IMR-90 (cell line): ENCODE results near the gene HMOX1. TPM values are rescaled to one million over a fixed set of nuclear protein-coding genes. Genes with fewer than 3 reads are reported as not detected.

Source experiments
- ATAC-seq: fragments of 200-7000 bp; cut with Tn5 transposase; 2 replicates; pipeline ENCODE4 v1.9.1; 2020; ENCODE audit warnings: low read depth, mild to moderate bottlenecking, moderate library complexity
- BruUV-seq: library from RNA; stranded (reverse); fragments of 400-500 nt; replicated peaks from 2 replicates; lab custom pipeline; 2021; lab: Mats Ljungman, UMichigan
- CTCF ChIA-PET: fragments of 300-600 bp; formaldehyde crosslinking; extraction: SDS; loops from one replicate; lab custom pipeline; 2021; ENCODE audit warnings: antibody characterized with exemption; lab: Yijun Ruan, JAX
- POLR2A ChIA-PET: fragments of 300-600 bp; sonication (Branson Sonifier 250); formaldehyde crosslinking; loops from one replicate; lab custom pipeline; 2022; ENCODE audit warnings: antibody characterized with exemption; ENCODE audit not compliant: unreplicated experiment; lab: Charles Lee
- DNase-seq: peaks from one replicate; pipeline ENCODE4 v3.0.0; 2013
- H2AFZ ChIP-seq: replicated peaks from 2 replicates; pipeline ENCODE3; 2013; ENCODE audit warnings: low read length, mild to moderate bottlenecking; ENCODE audit not compliant: poor library complexity
- H2AK5ac ChIP-seq: 2 replicates; pipeline ENCODE4 v1.6.1; 2013; ENCODE audit warnings: low read depth, low read length, inconsistent platforms
- H2AK9ac ChIP-seq: replicated peaks from 2 replicates; pipeline ENCODE3; 2013; ENCODE audit warnings: mild to moderate bottlenecking, low read depth, low read length, moderate library complexity; ENCODE audit not compliant: poor library complexity
- H2BK120ac ChIP-seq: 2 replicates; pipeline ENCODE4 v1.6.1; 2013; ENCODE audit warnings: low read depth, low read length, inconsistent platforms
- H2BK15ac ChIP-seq: 3 replicates; pipeline ENCODE4 v1.6.1; 2013; ENCODE audit warnings: low read depth, low read length, inconsistent platforms
- H2BK20ac ChIP-seq: 2 replicates; pipeline ENCODE4 v1.6.1; 2013; ENCODE audit warnings: low read depth, mild to moderate bottlenecking, inconsistent platforms, low read length, moderate library complexity
- H2BK5ac ChIP-seq: 2 replicates; pipeline ENCODE4 v1.6.1; 2013; ENCODE audit warnings: mild to moderate bottlenecking, low read depth, low read length, inconsistent platforms; ENCODE audit not compliant: poor library complexity, severe bottlenecking
- H3K14ac ChIP-seq: replicated peaks from 2 replicates; pipeline ENCODE4 v1.6.1; 2013; ENCODE audit warnings: low read depth, low read length, inconsistent platforms
- H3K18ac ChIP-seq: 2 replicates; pipeline ENCODE4 v1.6.1; 2013; ENCODE audit warnings: low read depth, low read length, control low read depth
- H3K23ac ChIP-seq: 2 replicates; pipeline ENCODE4 v1.6.1; 2013; ENCODE audit warnings: low read depth, low read length, inconsistent platforms
- H3K27ac ChIP-seq: 2 replicates; pipeline ENCODE4 v1.5.1; 2013; ENCODE audit warnings: mild to moderate bottlenecking, control low read depth, low read length; ENCODE audit not compliant: insufficient read depth
- H3K27me3 ChIP-seq: 2 replicates; pipeline ENCODE4 v1.6.1; 2013; ENCODE audit warnings: low read length; ENCODE audit not compliant: control insufficient read depth, insufficient read depth
- H3K36me3 ChIP-seq: 2 replicates; pipeline ENCODE4 v1.6.1; 2013; ENCODE audit warnings: low read length, mixed read lengths; ENCODE audit not compliant: control insufficient read depth, insufficient read depth
- H3K4ac ChIP-seq: 2 replicates; pipeline ENCODE4 v1.6.1; 2013; ENCODE audit warnings: low read depth, low read length, inconsistent platforms
- H3K4me1 ChIP-seq: 2 replicates; pipeline ENCODE4 v1.6.1; 2013; ENCODE audit warnings: low read length, mixed read lengths; ENCODE audit not compliant: control insufficient read depth, insufficient read depth
- H3K4me2 ChIP-seq: 2 replicates; pipeline ENCODE4 v1.6.1; 2013; ENCODE audit warnings: low read depth, mild to moderate bottlenecking, control low read depth, low read length, moderate library complexity
- H3K4me3 ChIP-seq: 2 replicates; pipeline ENCODE4 v1.5.1; 2013; ENCODE audit warnings: low read depth, mild to moderate bottlenecking, control low read depth, low read length, moderate library complexity; ENCODE audit not compliant: insufficient read depth
- H3K56ac ChIP-seq: 2 replicates; pipeline ENCODE4 v1.6.1; 2013; ENCODE audit warnings: low read length, inconsistent platforms; ENCODE audit not compliant: insufficient read depth; ENCODE audit errors: extremely low read depth
- H3K79me1 ChIP-seq, 2 experiments: 2 replicates each; pipeline ENCODE4 v1.6.1; 2013; ENCODE audit warnings: low read length in 2 of 2, inconsistent platforms in 1 of 2, low read depth in 1 of 2
- H3K9ac ChIP-seq: 2 replicates; pipeline ENCODE4 v1.6.1; 2013; ENCODE audit warnings: low read depth, low read length, control low read depth
- H3K9me1 ChIP-seq: 2 replicates; pipeline ENCODE4 v1.6.1; 2013; ENCODE audit warnings: low read length, inconsistent platforms; ENCODE audit not compliant: insufficient read depth
- H3K9me3 ChIP-seq: 2 replicates; pipeline ENCODE4 v1.6.1; 2013; ENCODE audit warnings: low read length; ENCODE audit not compliant: control insufficient read depth, insufficient read depth
- H4K20me1 ChIP-seq: 2 replicates; pipeline ENCODE4 v1.6.1; 2013; ENCODE audit warnings: low read length, inconsistent platforms; ENCODE audit not compliant: insufficient read depth
- H4K5ac ChIP-seq: 2 replicates; pipeline ENCODE4 v1.6.1; 2013; ENCODE audit warnings: mild to moderate bottlenecking, low read depth, low read length, control low read depth
- H4K8ac ChIP-seq, 2 experiments: 2 replicates each; pipeline ENCODE4 v1.6.1; 2013; ENCODE audit warnings: low read depth in 2 of 2, low read length in 2 of 2, control low read depth in 1 of 2, inconsistent platforms in 1 of 2
- H4K91ac ChIP-seq: 2 replicates; pipeline ENCODE4 v1.6.1; 2013; ENCODE audit warnings: low read depth, low read length, inconsistent platforms; ENCODE audit not compliant: insufficient read depth
- FOS ChIP-seq: fragments of 150-350 bp; IDR thresholded peaks from 2 replicates; pipeline ENCODE4 v1.6.1; 2016; ENCODE audit warnings: low read depth, low read length
- WGBS, 2 experiments: methylation state at CpG; one replicate each; pipeline versions ENCODE4 v1.1.5 to v1.1.7; 2013; ENCODE audit warnings: missing lambda C conversion rate in 2 of 2; ENCODE audit not compliant: insufficient read length in 1 of 2; ENCODE audit errors: extremely low coverage in 2 of 2; 5-methylcytosine and 5-hydroxymethylcytosine counted together
- dilution Hi-C: fragments of 300-500 bp; cut with HindIII; formaldehyde crosslinking; loops from one replicate; pipeline ENCODE4 v1.14.3; 2018; ENCODE audit warnings: low sequenced_read_pairs; ENCODE audit not compliant: unreplicated experiment
- in situ Hi-C: fragments of 300-500 bp; cut with MboI; formaldehyde crosslinking; loops from 3 replicates; pipeline ENCODE4 v1.14.3; 2019; ENCODE audit warnings: low sequenced_read_pairs, inconsistent platforms, mixed read lengths
- intact Hi-C: fragments of 100-400 bp; cut with micrococcal nuclease; formaldehyde crosslinking; loops from 2 replicates; pipeline ENCODE4 v1.10.0; 2022
- polyA plus RNA-seq, 3 experiments: library from polyadenylated mRNA; depleted of rRNA; stranded (reverse); fragments of >200 nt; gene quantifications; 2 replicates each; pipeline ENCODE4 v1.2.3, GENCODE V29; 2012; ENCODE audit warnings: low replicate concordance in 1 of 3
- total RNA-seq: library from RNA; depleted of rRNA; stranded (reverse); fragments of >200 nt; gene quantifications from 2 replicates; pipeline ENCODE4 v1.2.3, GENCODE V29; 2012
- TF ChIP-seq, protein P1 (sequence below): conservative IDR thresholded peaks from 2 replicates; pipeline ENCODE4 v1.5.1; 2012; ENCODE audit warnings: mild to moderate bottlenecking, low read depth, low read length, improper control_type of control experiment

HMOX1 gene
- total and polyA plus RNA-seq, 2 of the 4 experiments (the other 2 are of a cell fraction), result 23.1 to 50.5 TPM

DNA sequence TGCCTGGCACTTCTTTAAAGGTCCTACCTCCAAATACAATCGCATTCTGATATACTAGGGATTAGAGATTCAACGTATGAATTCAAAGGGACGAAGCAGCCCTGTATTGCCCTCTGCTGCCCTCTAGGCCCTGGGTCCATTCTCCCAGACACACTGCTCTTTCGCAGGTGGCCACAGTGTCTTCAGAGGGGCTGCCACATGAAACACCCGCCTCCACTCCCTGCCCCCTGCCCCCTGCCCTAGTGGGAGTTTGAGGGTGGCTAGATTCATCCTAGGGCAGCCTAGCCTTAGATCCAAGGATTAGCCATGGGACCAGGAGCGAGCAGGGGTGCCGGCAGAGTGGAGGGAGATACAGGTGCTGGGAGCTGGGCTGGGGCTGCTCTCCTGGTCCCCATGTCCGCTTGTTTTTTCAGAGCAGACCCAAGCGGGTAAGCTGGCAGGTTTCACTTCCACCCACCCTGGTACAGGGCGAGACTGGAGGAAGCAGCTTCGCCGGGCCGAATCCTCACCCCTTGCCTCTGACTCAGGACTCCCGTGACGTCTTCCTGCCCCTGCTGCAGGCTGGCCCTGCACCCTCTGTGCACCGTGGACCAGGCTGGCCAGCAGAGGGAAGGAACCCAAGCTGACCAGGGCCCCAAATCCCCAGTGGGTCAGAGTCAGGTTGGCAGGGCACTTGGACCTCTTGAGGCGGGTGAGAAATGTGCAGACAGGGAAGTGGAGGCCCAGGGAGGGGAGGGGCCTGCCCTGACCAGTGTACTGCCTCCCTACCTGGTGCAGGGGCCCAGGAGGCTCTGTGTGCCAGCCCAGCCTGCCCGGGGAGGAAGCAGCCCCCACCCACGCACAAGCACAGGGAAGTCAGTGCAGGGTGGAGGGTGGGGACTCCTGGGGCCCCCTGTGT, 28.4 kb upstream of the HMOX1 start:
- WGBS, 2 experiments, result 94% methylated on average over 8 of the region's 19 CpGs; no CpG with 5 or more reads in 1 of the 2 experiments
- H4K5ac ChIP-seq, result no peak overlapping the region
- no peak overlapping the region for H3K4me2 ChIP-seq
- intact Hi-C loops (loop anchor here (5.0 kb wide), 2 partner anchors 385 to 565 kb away; no protein-coding TSS in a partner anchor), in situ Hi-C loops (loop anchor here (5.0 to 10.0 kb wide), 2 partner anchors 235 to 772 kb away; no protein-coding TSS in a partner anchor), dilution Hi-C loops (no loop called here)
- DNase-seq (no peak), ATAC-seq (no peak)
- H3K27me3 ChIP-seq, result no peaks in the 10 kb centered on the region
- H3K18ac ChIP-seq, result no peak overlapping the region
- CTCF ChIA-PET, result interaction anchor here (0.5 to 1.1 kb wide), 2 partner anchors 17 to 57 kb away, joined by 3 read pairs; no protein-coding TSS in a partner anchor
- TF ChIP-seq FOS, result no peak
- TF ChIP-seq, protein P1, sequence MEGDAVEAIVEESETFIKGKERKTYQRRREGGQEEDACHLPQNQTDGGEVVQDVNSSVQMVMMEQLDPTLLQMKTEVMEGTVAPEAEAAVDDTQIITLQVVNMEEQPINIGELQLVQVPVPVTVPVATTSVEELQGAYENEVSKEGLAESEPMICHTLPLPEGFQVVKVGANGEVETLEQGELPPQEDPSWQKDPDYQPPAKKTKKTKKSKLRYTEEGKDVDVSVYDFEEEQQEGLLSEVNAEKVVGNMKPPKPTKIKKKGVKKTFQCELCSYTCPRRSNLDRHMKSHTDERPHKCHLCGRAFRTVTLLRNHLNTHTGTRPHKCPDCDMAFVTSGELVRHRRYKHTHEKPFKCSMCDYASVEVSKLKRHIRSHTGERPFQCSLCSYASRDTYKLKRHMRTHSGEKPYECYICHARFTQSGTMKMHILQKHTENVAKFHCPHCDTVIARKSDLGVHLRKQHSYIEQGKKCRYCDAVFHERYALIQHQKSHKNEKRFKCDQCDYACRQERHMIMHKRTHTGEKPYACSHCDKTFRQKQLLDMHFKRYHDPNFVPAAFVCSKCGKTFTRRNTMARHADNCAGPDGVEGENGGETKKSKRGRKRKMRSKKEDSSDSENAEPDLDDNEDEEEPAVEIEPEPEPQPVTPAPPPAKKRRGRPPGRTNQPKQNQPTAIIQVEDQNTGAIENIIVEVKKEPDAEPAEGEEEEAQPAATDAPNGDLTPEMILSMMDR, result peak; percentile 18; the same call in 1 of the 2 replicates
- no peak overlapping the region for H4K8ac ChIP-seq
- peaks cover 2% of the 10 kb centered on the region; the same call in 1 of the 2 replicates for H3K36me3 ChIP-seq
- BruUV-seq, result no TSS peak
- H3K27ac ChIP-seq, result no peak overlapping the region
- no peak overlapping the region for H2AK9ac ChIP-seq
- no peak overlapping the region for H2BK120ac ChIP-seq
- no peak overlapping the region for H2BK20ac ChIP-seq
- H3K4ac ChIP-seq, result no peak overlapping the region
- no peak overlapping the region for H3K14ac ChIP-seq
- no peak overlapping the region for H2BK5ac ChIP-seq
- H3K4me1 ChIP-seq, result peaks cover 15% of the 10 kb centered on the region
- POLR2A ChIA-PET, result no interaction called here
- no peak overlapping the region for H3K56ac ChIP-seq
- H3K23ac ChIP-seq, result no peak overlapping the region
- no peak overlapping the region for H3K4me3 ChIP-seq
- H4K91ac ChIP-seq, result no peak overlapping the region
- no peak overlapping the region for H3K9ac ChIP-seq
- peak overlapping the region; percentile 58; the same call in 1 of the 2 replicates for H2AK5ac ChIP-seq
- peak overlapping the region; percentile 46 for H2AFZ ChIP-seq
- peaks cover 2% of the 10 kb centered on the region; the same call in 1 of the 2 replicates for H3K9me1 ChIP-seq
- no peak overlapping the region for H2BK15ac ChIP-seq
- no peaks in the 10 kb centered on the region for H4K20me1 ChIP-seq
- H3K9me3 ChIP-seq, result no peaks in the 10 kb centered on the region
- H3K79me1 ChIP-seq, result no peaks in the 10 kb centered on the region
